H9 (cell line): ENCODE measurements around the gene HPGDS. TPM values are rescaled to one million over a fixed set of nuclear protein-coding genes. Genes with fewer than 3 reads are reported as not detected.
"Not testable (repeated sequence)": the region's sequence is repeated elsewhere in the genome, so short reads cannot be mapped to it uniquely, and the experiment has no call there.

ENCODE experiments used
- DNase-seq: peaks from one replicate; pipeline ENCODE4 v3.0.0-alpha.2; 2017
- H2AFZ ChIP-seq: one replicate; pipeline ENCODE4 v1.6.1; 2013; ENCODE audit warnings: mild to moderate bottlenecking, low read length, control low read depth, moderate library complexity
- H2AK5ac ChIP-seq: 2 replicates; pipeline ENCODE4 v1.6.1; 2013; ENCODE audit warnings: low read length, control low read depth, mixed read lengths; ENCODE audit not compliant: insufficient read length
- H2BK120ac ChIP-seq: one replicate; pipeline ENCODE4 v1.6.1; 2013; ENCODE audit warnings: low read depth, mild to moderate bottlenecking, low read length, control low read depth, inconsistent platforms; ENCODE audit not compliant: poor library complexity, severe bottlenecking
- H2BK12ac ChIP-seq: 2 replicates; pipeline ENCODE4 v1.6.1; 2013; ENCODE audit warnings: low read length, control low read depth, mixed read lengths, low read depth; ENCODE audit not compliant: insufficient read length
- H2BK15ac ChIP-seq: 2 replicates; pipeline ENCODE4 v1.6.1; 2013; ENCODE audit warnings: low read depth, low read length, control low read depth
- H2BK20ac ChIP-seq: one replicate; pipeline ENCODE4 v1.6.1; 2013; ENCODE audit warnings: low read depth, mild to moderate bottlenecking, low read length, control low read depth, inconsistent platforms; ENCODE audit not compliant: poor library complexity, severe bottlenecking
- H2BK5ac ChIP-seq: 2 replicates; pipeline ENCODE4 v1.6.1; 2013; ENCODE audit warnings: low read length, control low read depth, mixed read lengths; ENCODE audit not compliant: insufficient read length
- H3K14ac ChIP-seq: 2 replicates; pipeline ENCODE4 v1.6.1; 2013; ENCODE audit warnings: low read length, control low read depth; ENCODE audit not compliant: insufficient read depth
- H3K18ac ChIP-seq: 2 replicates; pipeline ENCODE4 v1.6.1; 2013; ENCODE audit warnings: low read depth, mild to moderate bottlenecking, mixed read lengths, low read length, control low read depth; ENCODE audit not compliant: insufficient read length
- H3K23ac ChIP-seq: 2 replicates; pipeline ENCODE4 v1.6.1; 2013; ENCODE audit warnings: low read length, control low read depth, mixed read lengths, low read depth; ENCODE audit not compliant: insufficient read length
- H3K23me2 ChIP-seq: 2 replicates; pipeline ENCODE4 v1.6.1; 2013; ENCODE audit warnings: low read depth, mild to moderate bottlenecking, mixed read lengths, low read length, control low read depth; ENCODE audit not compliant: insufficient read length, poor library complexity, severe bottlenecking
- H3K27ac ChIP-seq: 2 replicates; pipeline ENCODE4 v1.5.1; 2013; ENCODE audit warnings: low read length, control low read depth, mixed read lengths, low read depth; ENCODE audit not compliant: insufficient read length
- H3K27me3 ChIP-seq: 2 replicates; pipeline ENCODE4 v1.6.1; 2013; ENCODE audit warnings: low read length, control low read depth, inconsistent platforms; ENCODE audit not compliant: insufficient read depth
- H3K4ac ChIP-seq: 2 replicates; pipeline ENCODE4 v1.6.1; 2013; ENCODE audit warnings: low read depth, mild to moderate bottlenecking, control low read depth, inconsistent platforms, low read length, moderate library complexity
- H3K4me1 ChIP-seq: 2 replicates; pipeline ENCODE4 v1.6.1; 2013; ENCODE audit warnings: low read length, control low read depth, inconsistent platforms; ENCODE audit not compliant: insufficient read depth
- H3K4me2 ChIP-seq: 2 replicates; pipeline ENCODE4 v1.6.1; 2013; ENCODE audit warnings: low read length, control low read depth, mixed read lengths; ENCODE audit not compliant: insufficient read length, insufficient read depth
- H3K56ac ChIP-seq: 2 replicates; pipeline ENCODE4 v1.6.1; 2013; ENCODE audit warnings: low read depth, mild to moderate bottlenecking, mixed read lengths, low read length, control low read depth; ENCODE audit not compliant: insufficient read length
- H3K79me1 ChIP-seq: 2 replicates; pipeline ENCODE4 v1.6.1; 2013; ENCODE audit warnings: low read depth, mild to moderate bottlenecking, moderate library complexity, low read length, control low read depth, inconsistent platforms; ENCODE audit not compliant: insufficient read depth, poor library complexity, severe bottlenecking
- H3K79me2 ChIP-seq: 2 replicates; pipeline ENCODE4 v1.6.1; 2013; ENCODE audit warnings: low read length, control low read depth, inconsistent platforms; ENCODE audit not compliant: insufficient read depth
- H3K9ac ChIP-seq: 2 replicates; pipeline ENCODE4 v1.6.1; 2013; ENCODE audit warnings: low read length, control low read depth, mixed read lengths; ENCODE audit not compliant: insufficient read length; ENCODE audit errors: extremely low read depth
- H3K9me3 ChIP-seq: one replicate; pipeline ENCODE4 v1.6.1; 2013; ENCODE audit warnings: low read depth, low read length, inconsistent platforms; ENCODE audit not compliant: control insufficient read depth
- H3T11ph ChIP-seq: one replicate; pipeline ENCODE4 v1.6.1; 2013; ENCODE audit warnings: mild to moderate bottlenecking, low read length, control low read depth, inconsistent platforms
- H4K20me1 ChIP-seq: one replicate; pipeline ENCODE4 v1.6.1; 2013; ENCODE audit not compliant: control insufficient read depth, insufficient read length, insufficient read depth
- H4K5ac ChIP-seq: 2 replicates; pipeline ENCODE4 v1.6.1; 2013; ENCODE audit warnings: low read depth, mild to moderate bottlenecking, mixed read lengths, low read length, control low read depth; ENCODE audit not compliant: insufficient read length
- H4K8ac ChIP-seq: replicated peaks from 2 replicates; pipeline ENCODE4 v1.6.1; 2013; ENCODE audit warnings: low read length, control low read depth, mixed read lengths, low read depth; ENCODE audit not compliant: insufficient read length
- H4K91ac ChIP-seq: 2 replicates; pipeline ENCODE4 v1.6.1; 2013; ENCODE audit warnings: low read depth, mild to moderate bottlenecking, moderate library complexity, mixed read lengths, low read length, control low read depth; ENCODE audit not compliant: insufficient read length
- H3K27ac Mint-ChIP-seq, 3 experiments: 2 replicates in 2 of 3; 3 replicates in 1 of 3; pipeline ENCODE4 v1.8.0; 2020 to 2021; ENCODE audit warnings: mixed read lengths in 3 of 3, mild to moderate bottlenecking in 1 of 3, moderate library complexity in 1 of 3
- H3K27me3 Mint-ChIP-seq: 2 replicates; pipeline ENCODE4 v1.8.0; 2021; ENCODE audit warnings: low read depth, mild to moderate bottlenecking, moderate library complexity, mixed read lengths
- H3K36me3 Mint-ChIP-seq, 3 experiments: 2 replicates in 2 of 3; 3 replicates in 1 of 3; pipeline ENCODE4 v1.8.0; 2020 to 2021; ENCODE audit warnings: low read depth in 3 of 3, mixed read lengths in 3 of 3; ENCODE audit not compliant: insufficient read depth in 1 of 3
- H3K4me1 Mint-ChIP-seq, 2 experiments: 2 replicates each; pipeline ENCODE4 v1.8.0; 2020; ENCODE audit warnings: mixed read lengths in 2 of 2
- H3K4me3 Mint-ChIP-seq, 2 experiments: 2 replicates in 1 of 2; 3 replicates in 1 of 2; pipeline ENCODE4 v1.8.0; 2020 to 2021; ENCODE audit warnings: mild to moderate bottlenecking in 2 of 2, mixed read lengths in 2 of 2, moderate library complexity in 1 of 2
- H3K9me3 Mint-ChIP-seq, 2 experiments: 2 replicates in 1 of 2; 3 replicates in 1 of 2; pipeline ENCODE4 v1.8.0; 2020; ENCODE audit warnings: mild to moderate bottlenecking in 2 of 2, mixed read lengths in 2 of 2, moderate library complexity in 1 of 2
- WGBS: extraction: QIAGEN DNeasy Blood & Tissue Kit; methylation state at CpG from one replicate; pipeline ENCODE4 v1.1.7; 2013; ENCODE audit warnings: missing lambda C conversion rate, low lambda C conversion rate, mixed read lengths; ENCODE audit not compliant: insufficient read length; ENCODE audit errors: extremely low coverage; 5-methylcytosine and 5-hydroxymethylcytosine counted together
- total RNA-seq: library from RNA; stranded (reverse); gene quantifications from 2 replicates; pipeline ENCODE4 v1.2.1, GENCODE V29; 2021
- TF ChIP-seq, protein P1 (sequence below): fragments of 200-600 bp; sonication (generic); conservative IDR thresholded peaks from 3 replicates; pipeline ENCODE4 v1.8.0; 2021; ENCODE audit warnings: antibody characterized with exemption, mild to moderate bottlenecking

HPGDS gene
- total RNA-seq, 1 experiment from 2014 or later, result not detected

DNA sequence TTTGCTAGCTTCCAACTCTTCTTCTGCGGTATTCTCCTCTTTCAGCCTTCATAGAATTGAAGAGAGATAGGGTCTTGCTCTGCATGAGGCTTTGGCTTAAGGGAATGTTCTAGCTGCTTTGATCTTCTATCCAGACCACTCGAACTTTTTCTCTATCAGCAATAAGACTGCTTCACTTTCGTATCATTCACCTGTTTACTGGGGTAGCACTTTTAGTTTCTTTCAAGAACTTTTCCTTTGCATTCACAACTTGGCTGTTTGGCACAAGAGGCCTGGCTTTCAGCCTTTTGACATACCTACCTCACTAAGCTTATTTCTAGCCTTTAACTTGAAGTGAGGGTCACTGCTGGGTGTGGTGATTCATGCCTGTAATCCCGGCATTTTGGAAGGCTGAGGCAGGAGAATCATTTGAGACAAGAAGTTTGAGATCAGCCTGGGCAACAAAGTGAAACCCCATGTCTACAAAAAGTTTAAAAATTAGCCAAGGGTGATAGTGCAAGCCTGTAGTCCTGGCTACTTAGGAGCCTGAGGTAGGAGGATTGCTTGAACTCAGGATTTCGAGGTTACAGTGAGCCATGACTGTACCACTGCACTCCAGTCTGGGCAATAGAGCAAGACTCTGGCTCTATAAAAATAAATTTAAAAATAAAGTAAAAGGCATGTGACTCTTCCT, 47.1 kb upstream of the HPGDS start:
- Histone ChIP-seq H4K91ac (no peak overlapping the region), H3K14ac (no peak overlapping the region), H4K8ac (no peak overlapping the region), H3K9ac (no peak overlapping the region), H3K79me1 (no peaks in the 10 kb centered on the region), H2AFZ (no peak overlapping the region), H3K23me2 (no peaks in the 10 kb centered on the region), H3K4ac (no peak overlapping the region), H2BK120ac (no peak overlapping the region), H3T11ph (no peak overlapping the region), H3K18ac (no peak overlapping the region), H2BK15ac (no peak overlapping the region), H3K4me1 (no peaks in the 10 kb centered on the region), H3K79me2 (no peaks in the 10 kb centered on the region), H2BK12ac (no peak overlapping the region), H4K20me1 (no peaks in the 10 kb centered on the region), H3K23ac (no peak overlapping the region), H4K5ac (no peak overlapping the region), H3K56ac (no peak overlapping the region), H3K27ac (no peak overlapping the region), H3K4me2 (no peak overlapping the region), H3K27me3 (no peaks in the 10 kb centered on the region), H2AK5ac (no peak overlapping the region), H3K9me3 (peaks cover 5% of the 10 kb centered on the region), H2BK5ac (no peak overlapping the region), H2BK20ac (no peak overlapping the region)
- Mint-ChIP-seq H3K27ac (no peak overlapping the region), H3K36me3 (peaks cover 17 to 24% (median 21%) of the 10 kb centered on the region in 3 experiments), H3K9me3 (peaks cover 23 to 29% of the 10 kb centered on the region in 2 experiments), H3K27me3 (no peaks in the 10 kb centered on the region; the same call in 1 of the 2 replicates), H3K4me3 (no peak overlapping the region), H3K4me1 (no peaks in the 10 kb centered on the region)
- DNase-seq, result no peak
- no CpG with 5 or more reads among the region's 5 CpGs for WGBS
- TF ChIP-seq, protein P1, sequence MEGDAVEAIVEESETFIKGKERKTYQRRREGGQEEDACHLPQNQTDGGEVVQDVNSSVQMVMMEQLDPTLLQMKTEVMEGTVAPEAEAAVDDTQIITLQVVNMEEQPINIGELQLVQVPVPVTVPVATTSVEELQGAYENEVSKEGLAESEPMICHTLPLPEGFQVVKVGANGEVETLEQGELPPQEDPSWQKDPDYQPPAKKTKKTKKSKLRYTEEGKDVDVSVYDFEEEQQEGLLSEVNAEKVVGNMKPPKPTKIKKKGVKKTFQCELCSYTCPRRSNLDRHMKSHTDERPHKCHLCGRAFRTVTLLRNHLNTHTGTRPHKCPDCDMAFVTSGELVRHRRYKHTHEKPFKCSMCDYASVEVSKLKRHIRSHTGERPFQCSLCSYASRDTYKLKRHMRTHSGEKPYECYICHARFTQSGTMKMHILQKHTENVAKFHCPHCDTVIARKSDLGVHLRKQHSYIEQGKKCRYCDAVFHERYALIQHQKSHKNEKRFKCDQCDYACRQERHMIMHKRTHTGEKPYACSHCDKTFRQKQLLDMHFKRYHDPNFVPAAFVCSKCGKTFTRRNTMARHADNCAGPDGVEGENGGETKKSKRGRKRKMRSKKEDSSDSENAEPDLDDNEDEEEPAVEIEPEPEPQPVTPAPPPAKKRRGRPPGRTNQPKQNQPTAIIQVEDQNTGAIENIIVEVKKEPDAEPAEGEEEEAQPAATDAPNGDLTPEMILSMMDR, result no peak

DNA sequence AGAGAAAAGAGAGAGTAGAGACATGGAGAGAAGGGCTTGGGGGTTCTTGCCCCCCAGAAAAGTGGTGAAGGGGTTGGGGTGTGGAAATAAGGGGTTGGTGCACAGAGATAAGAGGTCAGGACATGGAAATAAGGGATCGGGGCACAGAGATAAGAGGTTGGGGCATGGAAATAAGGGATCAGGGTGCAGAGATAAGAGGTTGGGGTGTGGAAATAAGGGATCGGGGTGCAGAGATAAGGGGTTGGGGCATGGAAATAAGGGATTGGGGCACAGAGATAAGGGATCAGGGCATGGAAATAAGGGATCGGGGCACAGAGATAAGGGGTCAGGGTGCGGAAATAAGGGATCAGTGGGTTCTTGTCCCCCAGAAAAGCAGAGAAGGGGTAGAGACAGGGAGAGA, 45.3 kb upstream of the HPGDS start:
- not testable (repeated sequence) for H3K9ac ChIP-seq, H3K23ac ChIP-seq, H2BK20ac ChIP-seq, H3K79me2 ChIP-seq, H4K20me1 ChIP-seq, H2BK120ac ChIP-seq, H3K56ac ChIP-seq, H4K8ac ChIP-seq, H2AK5ac ChIP-seq, H3K23me2 ChIP-seq, H4K91ac ChIP-seq, DNase-seq, H3K4me2 ChIP-seq, H2BK5ac ChIP-seq, H3K27me3 ChIP-seq, H3T11ph ChIP-seq, H3K4ac ChIP-seq, H3K4me3 Mint-ChIP-seq, H3K27me3 Mint-ChIP-seq, H2BK12ac ChIP-seq, H3K79me1 ChIP-seq, H3K9me3 ChIP-seq, H3K4me1 ChIP-seq, H3K18ac ChIP-seq, H3K4me1 Mint-ChIP-seq, H2BK15ac ChIP-seq, H4K5ac ChIP-seq, H2AFZ ChIP-seq, H3K27ac Mint-ChIP-seq, H3K14ac ChIP-seq, H3K27ac ChIP-seq
- 88% methylated on average over 1 of the region's 4 CpGs for WGBS
- peaks cover 17 to 24% (median 21%) of the 10 kb centered on the region in 3 experiments for H3K36me3 Mint-ChIP-seq
- peaks cover 23 to 29% of the 10 kb centered on the region in 2 experiments for H3K9me3 Mint-ChIP-seq
